WTC11 (cell line): Measurements from ENCODE around the gene AURKA.

ENCODE experiments used
- ATF1 ChIP-seq: sonication (generic); formaldehyde crosslinking; IDR thresholded peaks from 2 replicates; pipeline ENCODE4 v1.8.1; 2023; ENCODE audit warnings: mild to moderate bottlenecking, moderate library complexity, missing genetic modification reagents
- CREM ChIP-seq: sonication (generic); formaldehyde crosslinking; IDR thresholded peaks from 2 replicates; pipeline ENCODE4 v1.8.1; 2022; ENCODE audit warnings: mild to moderate bottlenecking, missing genetic modification reagents, moderate library complexity
- ESRRA ChIP-seq: sonication (generic); formaldehyde crosslinking; IDR thresholded peaks from 2 replicates; pipeline ENCODE4 v1.8.1; 2022; ENCODE audit warnings: mild to moderate bottlenecking, missing genetic modification reagents, borderline replicate concordance
- TF ChIP-seq, protein P1 (sequence below): sonication (generic); formaldehyde crosslinking; IDR thresholded peaks from 2 replicates; pipeline ENCODE4 v1.8.0; 2022; ENCODE audit warnings: mild to moderate bottlenecking, missing genetic modification reagents
- TF ChIP-seq, protein P2 (sequence below): fragments of 200-600 bp; IDR thresholded peaks from 2 replicates; pipeline ENCODE4 v1.8.0; 2022; ENCODE audit warnings: antibody characterized with exemption
- TF ChIP-seq, protein P3 (sequence below): sonication (generic); formaldehyde crosslinking; IDR thresholded peaks from 2 replicates; pipeline ENCODE4 v1.8.0; 2022; ENCODE audit warnings: mild to moderate bottlenecking, missing genetic modification reagents

DNA sequence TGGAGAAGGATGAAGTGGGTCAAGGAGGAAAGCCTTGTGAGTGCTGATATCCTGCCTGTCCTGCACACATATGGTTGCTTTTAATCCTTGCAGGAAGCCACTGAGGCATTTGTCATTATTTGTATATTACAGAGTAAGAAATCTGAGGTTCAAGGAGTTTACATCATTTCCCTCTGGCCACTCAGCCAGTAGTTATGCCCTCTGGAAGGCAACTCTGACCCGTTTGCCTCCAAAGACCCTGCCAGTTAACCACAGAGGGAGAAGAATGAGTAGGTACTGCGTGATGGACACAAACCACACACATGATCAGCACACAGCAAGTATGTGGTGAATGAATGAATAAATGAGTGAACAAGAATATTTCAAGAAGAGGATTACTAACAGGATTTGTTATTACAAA is 41.2 kb downstream of the AURKA start:
- TF ChIP-seq, protein P1, sequence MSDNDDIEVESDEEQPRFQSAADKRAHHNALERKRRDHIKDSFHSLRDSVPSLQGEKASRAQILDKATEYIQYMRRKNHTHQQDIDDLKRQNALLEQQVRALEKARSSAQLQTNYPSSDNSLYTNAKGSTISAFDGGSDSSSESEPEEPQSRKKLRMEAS (CRISPR knock-in tag): no peak
- TF ChIP-seq, protein P2, sequence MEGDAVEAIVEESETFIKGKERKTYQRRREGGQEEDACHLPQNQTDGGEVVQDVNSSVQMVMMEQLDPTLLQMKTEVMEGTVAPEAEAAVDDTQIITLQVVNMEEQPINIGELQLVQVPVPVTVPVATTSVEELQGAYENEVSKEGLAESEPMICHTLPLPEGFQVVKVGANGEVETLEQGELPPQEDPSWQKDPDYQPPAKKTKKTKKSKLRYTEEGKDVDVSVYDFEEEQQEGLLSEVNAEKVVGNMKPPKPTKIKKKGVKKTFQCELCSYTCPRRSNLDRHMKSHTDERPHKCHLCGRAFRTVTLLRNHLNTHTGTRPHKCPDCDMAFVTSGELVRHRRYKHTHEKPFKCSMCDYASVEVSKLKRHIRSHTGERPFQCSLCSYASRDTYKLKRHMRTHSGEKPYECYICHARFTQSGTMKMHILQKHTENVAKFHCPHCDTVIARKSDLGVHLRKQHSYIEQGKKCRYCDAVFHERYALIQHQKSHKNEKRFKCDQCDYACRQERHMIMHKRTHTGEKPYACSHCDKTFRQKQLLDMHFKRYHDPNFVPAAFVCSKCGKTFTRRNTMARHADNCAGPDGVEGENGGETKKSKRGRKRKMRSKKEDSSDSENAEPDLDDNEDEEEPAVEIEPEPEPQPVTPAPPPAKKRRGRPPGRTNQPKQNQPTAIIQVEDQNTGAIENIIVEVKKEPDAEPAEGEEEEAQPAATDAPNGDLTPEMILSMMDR: no peak
- TF ChIP-seq ESRRA (CRISPR knock-in tag) (no peak), CREM (CRISPR knock-in tag) (no peak), ATF1 (no peak)
- TF ChIP-seq, protein P3, sequence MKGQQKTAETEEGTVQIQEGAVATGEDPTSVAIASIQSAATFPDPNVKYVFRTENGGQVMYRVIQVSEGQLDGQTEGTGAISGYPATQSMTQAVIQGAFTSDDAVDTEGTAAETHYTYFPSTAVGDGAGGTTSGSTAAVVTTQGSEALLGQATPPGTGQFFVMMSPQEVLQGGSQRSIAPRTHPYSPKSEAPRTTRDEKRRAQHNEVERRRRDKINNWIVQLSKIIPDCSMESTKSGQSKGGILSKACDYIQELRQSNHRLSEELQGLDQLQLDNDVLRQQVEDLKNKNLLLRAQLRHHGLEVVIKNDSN: no peak
